Measurements from ENCODE around the gene REC8. TPM values are rescaled to one million over a fixed set of nuclear protein-coding genes. Genes with fewer than 3 reads are reported as not detected.

The REC8 gene
- total RNA-seq, 1 experiment from 2014 or later: 58.0 TPM

GRCh38 chr14:24159777-24160498, 11.9 kb upstream of the REC8 start:
- no peak overlapping the region for H2BK20ac ChIP-seq (ENCODE audit: low read depth, low read length, poor library complexity, severe bottlenecking)
- no peak overlapping the region for H3K9ac ChIP-seq (ENCODE audit: extremely low read depth, insufficient read length, low read length)
- peaks cover 30 to 64% (median 61%) of the 10 kb centered on the region in 3 experiments for H3K36me3 Mint-ChIP-seq (ENCODE audit: insufficient read depth in 1 of 3, low read depth in 3 of 3)
- H3K4ac ChIP-seq (ENCODE audit: low read depth, low read length): no peak overlapping the region
- H3K4me3 Mint-ChIP-seq: no peak overlapping the region; a peak in 1 of 5 replicates
- H3K79me1 ChIP-seq (ENCODE audit: insufficient read depth, low read depth, low read length, poor library complexity, severe bottlenecking): no peaks in the 10 kb centered on the region
- no peak overlapping the region for H3K4me2 ChIP-seq (ENCODE audit: insufficient read depth, insufficient read length, low read length)
- no peaks in the 10 kb centered on the region for H3K9me3 ChIP-seq (ENCODE audit: control insufficient read depth, low read depth, low read length)
- no peak overlapping the region for H3K18ac ChIP-seq (ENCODE audit: insufficient read length, low read depth, low read length)
- H3K56ac ChIP-seq (ENCODE audit: insufficient read length, low read depth, low read length): no peak overlapping the region
- no peaks in the 10 kb centered on the region; the same call in 1 of the 2 replicates for H3K27me3 Mint-ChIP-seq (ENCODE audit: low read depth)
- H3K9me3 Mint-ChIP-seq: no peaks in the 10 kb centered on the region
- H2BK15ac ChIP-seq (ENCODE audit: low read depth, low read length): no peak overlapping the region
- H3K79me2 ChIP-seq (ENCODE audit: insufficient read depth, low read length): no peaks in the 10 kb centered on the region
- no peaks in the 10 kb centered on the region for H4K20me1 ChIP-seq (ENCODE audit: control insufficient read depth, insufficient read depth, insufficient read length)
- no peaks in the 10 kb centered on the region for H3K4me1 ChIP-seq (ENCODE audit: insufficient read depth, low read length)
- no peak overlapping the region for H3K27ac ChIP-seq (ENCODE audit: insufficient read length, low read depth, low read length)
- TF ChIP-seq, protein P1, sequence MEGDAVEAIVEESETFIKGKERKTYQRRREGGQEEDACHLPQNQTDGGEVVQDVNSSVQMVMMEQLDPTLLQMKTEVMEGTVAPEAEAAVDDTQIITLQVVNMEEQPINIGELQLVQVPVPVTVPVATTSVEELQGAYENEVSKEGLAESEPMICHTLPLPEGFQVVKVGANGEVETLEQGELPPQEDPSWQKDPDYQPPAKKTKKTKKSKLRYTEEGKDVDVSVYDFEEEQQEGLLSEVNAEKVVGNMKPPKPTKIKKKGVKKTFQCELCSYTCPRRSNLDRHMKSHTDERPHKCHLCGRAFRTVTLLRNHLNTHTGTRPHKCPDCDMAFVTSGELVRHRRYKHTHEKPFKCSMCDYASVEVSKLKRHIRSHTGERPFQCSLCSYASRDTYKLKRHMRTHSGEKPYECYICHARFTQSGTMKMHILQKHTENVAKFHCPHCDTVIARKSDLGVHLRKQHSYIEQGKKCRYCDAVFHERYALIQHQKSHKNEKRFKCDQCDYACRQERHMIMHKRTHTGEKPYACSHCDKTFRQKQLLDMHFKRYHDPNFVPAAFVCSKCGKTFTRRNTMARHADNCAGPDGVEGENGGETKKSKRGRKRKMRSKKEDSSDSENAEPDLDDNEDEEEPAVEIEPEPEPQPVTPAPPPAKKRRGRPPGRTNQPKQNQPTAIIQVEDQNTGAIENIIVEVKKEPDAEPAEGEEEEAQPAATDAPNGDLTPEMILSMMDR (conservative IDR thresholded peaks at IDR 0.05): no peak
- no peak overlapping the region for H4K91ac ChIP-seq (ENCODE audit: insufficient read length, low read depth, low read length)
- no peak overlapping the region for H3K14ac ChIP-seq (ENCODE audit: insufficient read depth, low read length)
- no peak overlapping the region for H4K5ac ChIP-seq (ENCODE audit: insufficient read length, low read depth, low read length)
- DNase-seq: no peak
- no peak overlapping the region for H2BK12ac ChIP-seq (ENCODE audit: insufficient read length, low read depth, low read length)
- WGBS (ENCODE audit: extremely low coverage, insufficient read length, low lambda C conversion rate): no CpG with 5 or more reads among the region's 11 CpGs
- no peak overlapping the region for H3K23ac ChIP-seq (ENCODE audit: insufficient read length, low read depth, low read length)
- H4K8ac ChIP-seq (replicated peaks; ENCODE audit: insufficient read length, low read depth, low read length): no peak overlapping the region
- no peak overlapping the region for H2BK5ac ChIP-seq (ENCODE audit: insufficient read length, low read length)
- H3K27ac Mint-ChIP-seq: peak overlapping the region in 1 of 3 experiments; percentile 79; a peak in 2 of 7 replicates
- H3K27me3 ChIP-seq (ENCODE audit: insufficient read depth, low read length): no peaks in the 10 kb centered on the region
- H3K4me1 Mint-ChIP-seq: peaks cover 11 to 13% of the 10 kb centered on the region in 2 experiments
- H3T11ph ChIP-seq (ENCODE audit: low read length): no peak overlapping the region
- no peak overlapping the region for H2AK5ac ChIP-seq (ENCODE audit: insufficient read length, low read length)
- no peak overlapping the region for H2BK120ac ChIP-seq (ENCODE audit: low read depth, low read length, poor library complexity, severe bottlenecking)
- H2AFZ ChIP-seq (ENCODE audit: low read length): no peak overlapping the region
- H3K23me2 ChIP-seq (ENCODE audit: insufficient read length, low read depth, low read length, poor library complexity, severe bottlenecking): no peaks in the 10 kb centered on the region
